ENCODE data around the gene MET. TPM values are rescaled to one million over a fixed set of nuclear protein-coding genes. Genes with fewer than 3 reads are reported as not detected.
"Not testable (repeated sequence)": the region's sequence is repeated elsewhere in the genome, so short reads cannot be mapped to it uniquely, and the experiment has no call there.

The MET gene
- total RNA-seq, 2 experiments from 2014 or later, result 0.58 to 0.72 TPM

DNA sequence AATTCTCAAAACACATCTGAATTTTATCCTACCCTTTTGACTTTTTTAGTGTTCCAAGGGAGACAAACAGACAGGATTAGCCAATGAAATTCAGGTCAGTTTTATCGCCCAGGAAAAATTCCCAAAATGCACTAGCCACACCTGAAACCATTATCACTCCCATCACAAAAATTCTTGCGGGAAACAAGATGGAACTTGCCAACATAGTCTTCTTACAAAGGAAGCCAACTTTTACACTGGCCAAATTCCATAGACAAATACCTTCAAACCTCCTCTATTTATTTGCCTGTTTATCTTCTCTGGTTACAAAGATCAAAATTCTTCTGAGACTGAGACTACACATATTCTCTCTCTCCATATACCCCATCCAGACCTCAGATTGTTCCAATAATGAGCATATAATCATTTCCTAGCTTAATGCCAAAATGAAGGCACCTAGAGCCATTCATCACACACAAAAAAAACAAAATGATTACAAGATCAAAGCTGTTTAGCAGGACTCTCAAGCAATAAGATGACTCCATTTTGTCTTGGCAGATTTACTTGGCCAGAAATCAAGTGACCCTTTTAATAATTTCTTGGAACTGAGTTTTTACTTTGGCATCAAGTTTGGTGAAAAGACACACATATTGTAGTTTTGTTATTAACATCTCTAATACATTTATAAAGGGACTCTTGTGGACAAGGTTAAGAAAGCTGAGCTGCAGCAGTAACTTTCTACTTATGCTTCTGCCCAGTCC is 30.2 kb downstream of the MET start:
- Mint-ChIP-seq H3K4me1 (no peaks in the 10 kb centered on the region), H3K9me3 (no peaks in the 10 kb centered on the region), H3K4me3 (no peak overlapping the region), H3K27ac (no peak overlapping the region), H3K27me3 (peaks cover 13% of the 10 kb centered on the region), H3K36me3 (no peaks in the 10 kb centered on the region)
- no peak for DNase-seq

GRCh38 chr7:116704650-116705228 is 32.7 kb downstream of the MET start:
- Mint-ChIP-seq H3K27ac (no peak overlapping the region), H3K27me3 (peaks cover 9% of the 10 kb centered on the region), H3K4me1 (no peaks in the 10 kb centered on the region), H3K9me3 (no peaks in the 10 kb centered on the region), H3K4me3 (no peak overlapping the region), H3K36me3 (no peaks in the 10 kb centered on the region)
- no peak for DNase-seq

- Mint-ChIP-seq H3K4me1 (no peaks in the 10 kb centered on the region), H3K27ac (no peak overlapping the region), H3K27me3 (peaks cover 11% of the 10 kb centered on the region), H3K9me3 (no peaks in the 10 kb centered on the region), H3K36me3 (no peaks in the 10 kb centered on the region), H3K4me3 (no peak overlapping the region)
- DNase-seq, result no peak
Measured at GRCh38 chr7:116705419-116705818, 33.4 kb downstream of the MET start.

GRCh38 chr7:116706668-116707126 is 34.7 kb downstream of the MET start:
- Mint-ChIP-seq H3K4me1 (no peaks in the 10 kb centered on the region), H3K27me3 (peaks cover 15% of the 10 kb centered on the region), H3K4me3 (no peak overlapping the region), H3K27ac (no peak overlapping the region), H3K36me3 (no peaks in the 10 kb centered on the region), H3K9me3 (no peaks in the 10 kb centered on the region)
- no peak for DNase-seq

DNA sequence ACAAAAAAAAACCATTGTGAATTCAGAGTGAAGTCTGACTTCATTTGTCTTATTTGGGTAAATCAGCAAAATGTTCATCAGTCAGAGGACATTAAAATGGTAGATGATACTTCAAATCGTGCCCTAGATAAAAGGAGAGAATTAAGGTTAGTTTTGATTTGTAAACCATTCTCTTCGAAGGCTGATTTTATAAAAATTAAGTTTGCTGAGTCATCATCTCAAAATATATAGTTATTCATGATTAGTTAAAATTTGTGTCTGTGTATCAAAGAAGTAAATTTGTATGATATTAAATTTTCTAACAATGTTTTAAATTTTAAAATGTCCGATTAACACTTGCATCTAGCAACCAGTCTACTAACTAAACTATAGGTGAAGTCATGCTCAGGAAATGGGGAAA is 35.3 kb downstream of the MET start:
- no peak for DNase-seq
- Mint-ChIP-seq H3K9me3 (no peaks in the 10 kb centered on the region), H3K4me3 (no peak overlapping the region), H3K27me3 (peaks cover 17% of the 10 kb centered on the region), H3K36me3 (no peaks in the 10 kb centered on the region), H3K4me1 (no peaks in the 10 kb centered on the region), H3K27ac (no peak overlapping the region)

DNA sequence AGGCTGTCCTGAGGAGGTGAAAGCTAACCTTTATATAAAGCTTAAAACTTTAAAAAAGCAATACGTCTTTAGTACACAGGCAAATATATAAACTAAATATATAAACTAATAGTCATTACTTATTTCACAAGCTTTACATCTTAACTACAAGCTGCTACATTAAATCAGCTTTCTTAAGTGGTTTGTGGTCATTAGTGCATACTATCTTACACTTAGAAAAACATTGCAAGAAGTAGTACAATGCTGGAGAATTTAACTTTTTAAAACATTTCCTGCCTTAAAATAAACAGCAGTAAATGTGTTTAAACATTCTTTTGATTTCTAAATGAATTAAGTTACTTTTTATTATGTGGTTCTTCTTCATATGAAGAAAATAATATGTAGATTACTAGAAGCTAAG is 36.3 kb downstream of the MET start:
- no peaks in the 10 kb centered on the region for H3K36me3 Mint-ChIP-seq
- no peak overlapping the region for H3K4me3 Mint-ChIP-seq
- no peaks in the 10 kb centered on the region for H3K9me3 Mint-ChIP-seq
- H3K4me1 Mint-ChIP-seq, result no peaks in the 10 kb centered on the region
- H3K27me3 Mint-ChIP-seq, result peaks cover 16% of the 10 kb centered on the region
- H3K27ac Mint-ChIP-seq, result no peak overlapping the region
- no peak for DNase-seq

DNA sequence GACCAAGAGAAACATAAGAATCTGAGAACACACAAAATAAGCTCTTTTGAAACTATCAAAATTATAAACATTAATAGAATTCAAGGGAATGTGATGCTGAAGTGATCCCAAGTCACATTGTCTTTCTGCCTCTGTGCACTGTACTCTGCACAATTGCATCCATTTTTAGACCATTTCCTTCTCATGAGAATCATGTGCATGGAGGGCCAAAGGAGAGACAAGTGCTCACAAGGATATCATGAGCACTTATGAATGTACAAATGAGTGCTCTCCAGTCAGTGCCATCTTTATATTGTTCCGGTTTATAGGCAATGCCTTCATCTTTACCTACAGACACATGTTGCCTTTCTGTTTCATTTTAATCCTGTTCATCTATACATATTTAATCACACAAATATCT is 36.9 kb downstream of the MET start:
- no peak overlapping the region for H3K4me3 Mint-ChIP-seq
- H3K36me3 Mint-ChIP-seq, result no peaks in the 10 kb centered on the region
- H3K27me3 Mint-ChIP-seq, result peaks cover 22% of the 10 kb centered on the region
- no peak for DNase-seq
- H3K9me3 Mint-ChIP-seq, result no peaks in the 10 kb centered on the region
- H3K4me1 Mint-ChIP-seq, result no peaks in the 10 kb centered on the region
- no peak overlapping the region for H3K27ac Mint-ChIP-seq

DNA sequence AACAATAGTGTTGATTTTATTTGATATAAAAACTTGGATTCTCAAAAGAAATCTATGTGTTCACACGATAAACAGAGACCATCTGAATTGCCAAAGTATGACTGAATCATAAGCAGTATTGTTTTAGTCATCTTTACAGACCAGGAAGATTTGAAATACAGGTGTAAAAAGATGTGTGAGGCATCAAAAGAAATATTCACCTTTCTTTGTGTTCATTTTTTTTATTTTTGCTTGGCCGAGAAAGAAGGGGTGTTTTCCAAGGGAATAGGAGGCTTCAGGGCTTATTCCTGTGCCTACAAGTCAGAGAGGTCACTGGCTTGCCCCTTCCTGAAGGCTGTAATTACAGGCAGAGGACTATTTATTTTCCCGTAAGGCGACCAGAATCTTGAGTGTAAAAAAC is 37.3 kb downstream of the MET start:
- DNase-seq, result no peak
- Mint-ChIP-seq H3K36me3 (no peaks in the 10 kb centered on the region), H3K27me3 (peaks cover 23% of the 10 kb centered on the region), H3K27ac (no peak overlapping the region), H3K4me1 (no peaks in the 10 kb centered on the region), H3K9me3 (no peaks in the 10 kb centered on the region), H3K4me3 (no peak overlapping the region)

DNA sequence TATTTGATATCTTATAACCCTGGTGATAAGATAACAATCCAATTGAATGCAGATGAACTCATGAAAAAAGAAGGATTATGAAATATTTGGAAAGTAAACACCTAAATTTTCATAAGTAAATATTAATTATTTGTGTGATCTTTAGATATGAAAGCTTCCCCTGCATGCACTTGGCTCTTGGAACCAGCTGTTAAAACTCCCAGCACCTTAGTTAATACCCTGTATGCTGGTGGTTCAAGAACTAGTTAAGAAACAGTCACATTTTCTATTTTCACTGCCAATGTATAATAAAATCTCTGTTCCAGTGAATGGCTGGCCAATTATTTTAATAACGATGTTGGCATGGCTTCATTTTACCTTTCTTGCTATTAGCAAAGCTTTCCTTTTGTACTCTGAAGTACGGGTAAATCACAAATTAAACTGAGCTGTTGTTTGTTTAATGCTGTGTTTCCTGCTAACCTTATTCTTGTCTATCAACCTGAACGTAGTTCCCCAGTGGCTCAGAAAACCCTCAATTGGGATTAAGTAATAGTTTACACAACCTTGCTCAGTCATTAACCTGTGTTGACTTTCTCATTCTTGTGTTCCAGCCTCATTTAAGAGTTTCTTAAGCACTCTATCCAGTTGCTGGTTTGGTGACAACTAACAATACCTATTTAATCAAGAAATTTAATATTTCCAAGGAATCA is 38.9 kb downstream of the MET start:
- Mint-ChIP-seq H3K27ac (no peak overlapping the region), H3K36me3 (no peaks in the 10 kb centered on the region), H3K27me3 (peaks cover 27% of the 10 kb centered on the region), H3K4me1 (no peaks in the 10 kb centered on the region), H3K4me3 (no peak overlapping the region), H3K9me3 (no peaks in the 10 kb centered on the region)
- DNase-seq, result no peak

GRCh38 chr7:116711790-116712189 is 39.8 kb downstream of the MET start:
- no peak for DNase-seq
- Mint-ChIP-seq H3K27ac (no peak overlapping the region), H3K4me3 (no peak overlapping the region)

GRCh38 chr7:116713500-116713899 is 41.5 kb downstream of the MET start:
- peaks cover 26% of the 10 kb centered on the region for H3K27me3 Mint-ChIP-seq
- DNase-seq, result no peak
- H3K4me3 Mint-ChIP-seq, result no peak overlapping the region
- no peak overlapping the region for H3K27ac Mint-ChIP-seq
- H3K4me1 Mint-ChIP-seq, result no peaks in the 10 kb centered on the region
- no peaks in the 10 kb centered on the region for H3K36me3 Mint-ChIP-seq
- H3K9me3 Mint-ChIP-seq, result no peaks in the 10 kb centered on the region

More at GRCh38 chr7:116711790-116712189, 39.8 kb downstream of the MET start:
- Mint-ChIP-seq H3K36me3 (no peaks in the 10 kb centered on the region), H3K9me3 (no peaks in the 10 kb centered on the region), H3K27me3 (peaks cover 26% of the 10 kb centered on the region), H3K4me1 (no peaks in the 10 kb centered on the region)

DNA sequence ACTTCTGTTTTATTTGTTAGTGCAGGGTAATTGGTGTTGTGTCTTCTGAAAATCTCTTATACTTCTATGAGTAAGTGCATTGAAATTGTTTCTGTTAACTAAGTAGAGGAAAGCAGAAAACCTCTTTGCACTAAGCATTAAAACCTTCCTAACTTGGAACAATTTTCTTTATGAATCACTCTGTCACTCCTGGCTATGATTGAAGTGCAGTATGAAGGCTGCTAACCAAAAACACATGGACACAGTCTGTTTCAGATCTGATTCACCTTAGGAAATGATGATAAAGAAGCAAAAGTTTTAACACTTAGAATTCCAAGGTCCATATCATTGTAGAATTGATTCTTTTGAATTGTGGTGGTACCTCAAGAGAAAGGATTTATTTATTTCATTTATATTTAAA is 41.9 kb downstream of the MET start:
- Mint-ChIP-seq H3K9me3 (no peaks in the 10 kb centered on the region), H3K27me3 (peaks cover 26% of the 10 kb centered on the region), H3K27ac (no peak overlapping the region), H3K4me1 (no peaks in the 10 kb centered on the region), H3K4me3 (no peak overlapping the region), H3K36me3 (no peaks in the 10 kb centered on the region)
- DNase-seq, result no peak

GRCh38 chr7:116715077-116715476 is 43.1 kb downstream of the MET start:
- H3K36me3 Mint-ChIP-seq, result no peaks in the 10 kb centered on the region
- peaks cover 26% of the 10 kb centered on the region for H3K27me3 Mint-ChIP-seq
- DNase-seq, result no peak
- no peak overlapping the region for H3K4me3 Mint-ChIP-seq
- no peaks in the 10 kb centered on the region for H3K4me1 Mint-ChIP-seq
- H3K9me3 Mint-ChIP-seq, result no peaks in the 10 kb centered on the region
- no peak overlapping the region for H3K27ac Mint-ChIP-seq

DNA sequence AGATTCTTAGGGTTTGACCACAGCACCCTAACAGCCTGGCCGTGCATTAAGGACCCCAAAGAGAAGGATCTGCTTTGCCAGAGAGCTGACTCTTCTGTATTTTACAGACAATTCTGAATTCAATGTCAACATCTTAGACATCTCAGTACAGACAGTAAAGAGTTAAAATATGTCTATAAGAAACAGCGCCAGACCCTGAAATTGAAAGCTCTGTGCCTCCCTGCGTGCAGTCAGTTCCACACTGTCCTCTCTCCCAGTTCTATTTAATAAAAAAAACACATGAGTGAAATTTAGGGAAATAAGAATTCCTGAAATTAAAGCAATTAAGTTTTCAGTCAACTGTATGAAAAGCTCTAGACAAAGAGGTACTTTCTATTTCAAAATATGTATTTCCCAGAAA is 45.1 kb downstream of the MET start:
- no peak overlapping the region for H3K27ac Mint-ChIP-seq

DNA sequence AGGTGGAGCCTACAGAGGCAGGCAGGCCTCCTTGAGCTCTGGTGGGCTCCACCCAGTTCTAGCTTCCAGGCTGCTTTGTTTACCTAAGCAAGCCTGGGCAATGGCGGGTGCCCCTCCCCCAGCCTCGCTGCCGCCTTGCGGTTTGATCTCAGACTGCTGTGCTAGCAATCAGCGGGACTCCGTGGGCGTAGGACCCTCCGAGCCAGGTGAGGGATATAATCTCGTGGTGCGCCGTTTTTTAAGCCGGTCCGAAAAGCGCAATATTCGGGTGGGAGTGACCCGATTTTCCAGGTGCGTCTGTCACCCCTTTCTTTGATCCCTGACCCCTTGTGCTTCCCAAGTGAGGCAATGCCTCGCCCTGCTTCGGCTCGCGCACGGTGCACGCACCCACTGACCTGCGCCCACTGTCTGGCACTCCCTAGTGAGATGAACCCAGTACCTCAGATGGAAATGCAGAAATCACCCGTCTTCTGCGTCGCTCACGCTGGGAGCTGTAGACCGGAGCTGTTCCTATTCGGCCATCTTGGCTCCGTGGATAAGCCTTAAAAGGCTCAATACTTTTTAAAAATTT is 52.0 kb downstream of the MET start:
- H3K27me3 Mint-ChIP-seq, DNase-seq, H3K27ac Mint-ChIP-seq, H3K4me3 Mint-ChIP-seq, H3K36me3 Mint-ChIP-seq, H3K4me1 Mint-ChIP-seq, H3K9me3 Mint-ChIP-seq: not testable (repeated sequence)

More for the DNA sequence above, 45.1 kb downstream of the MET start:
- Mint-ChIP-seq H3K9me3 (peaks cover 1% of the 10 kb centered on the region), H3K27me3 (peaks cover 15% of the 10 kb centered on the region), H3K4me3 (no peak overlapping the region), H3K4me1 (no peaks in the 10 kb centered on the region), H3K36me3 (no peaks in the 10 kb centered on the region)
- no peak for DNase-seq
